Hindlimb muscle (tissue), 1 donor: Measurements from ENCODE around the gene NOX4. TPM values are rescaled to one million over a fixed set of nuclear protein-coding genes. Genes with fewer than 3 reads are reported as not detected.
A peak's percentile ranks its signal among the peaks of the same experiment; 100 is the strongest.
"Not testable (repeated sequence)": the region's sequence is repeated elsewhere in the genome, so short reads cannot be mapped to it uniquely, and the experiment has no call there.

ENCODE experiments used
- DNase-seq: peaks from one replicate; pipeline ENCODE4 v3.0.0-alpha.2; 2013
- polyA plus RNA-seq: library from polyadenylated mRNA; unstranded; fragments of 120-200 nt; gene quantifications from one replicate; pipeline ENCODE4 v1.2.1, GENCODE V29; 2013; ENCODE audit not compliant: insufficient read length

Gene NOX4
- polyA plus RNA-seq, 1 donor = 2.9 TPM

DNA sequence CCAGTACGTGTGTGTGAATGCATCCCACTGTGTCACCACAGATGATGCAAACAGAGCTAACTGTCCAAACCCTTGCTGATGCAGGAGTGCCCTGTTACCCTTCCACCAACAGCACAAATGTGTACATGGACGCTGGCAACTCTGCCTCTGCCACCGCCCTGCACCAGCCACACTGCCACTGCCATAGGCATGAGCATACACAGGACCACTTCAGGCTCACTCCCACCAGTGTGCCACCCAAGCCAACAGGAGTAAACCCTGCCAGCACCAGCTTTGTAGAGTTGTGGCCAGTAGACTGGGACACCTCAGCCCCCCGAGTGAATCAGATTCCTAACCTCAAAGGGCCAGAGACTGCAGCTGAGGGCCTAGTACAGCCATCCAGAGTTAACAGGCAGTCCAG, 34.0 kb downstream of the NOX4 start:
- DNase-seq = no peak

DNA sequence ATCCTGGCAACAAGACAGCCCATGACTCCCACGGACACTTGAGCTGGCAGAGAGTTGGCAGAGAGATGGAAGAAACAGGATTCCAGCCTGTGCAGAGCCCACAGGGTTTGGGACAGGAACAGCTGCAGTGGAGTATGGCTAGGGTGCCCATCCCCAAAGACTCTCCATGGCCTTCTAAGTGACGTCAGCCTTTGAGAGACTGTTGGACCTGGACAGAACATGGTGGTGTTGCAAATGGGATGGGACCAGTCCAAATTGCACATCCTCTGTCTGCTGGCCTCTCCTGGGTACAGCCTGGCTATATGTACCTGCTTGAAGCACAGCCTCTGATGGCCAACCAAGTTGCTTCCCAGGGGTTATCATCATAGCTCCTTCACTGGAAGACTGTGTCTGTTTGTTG, 34.5 kb downstream of the NOX4 start:
- no peak for DNase-seq

GRCh38 chr11:89452780-89453179, 38.4 kb downstream of the NOX4 start:
- DNase-seq = no peak

DNA sequence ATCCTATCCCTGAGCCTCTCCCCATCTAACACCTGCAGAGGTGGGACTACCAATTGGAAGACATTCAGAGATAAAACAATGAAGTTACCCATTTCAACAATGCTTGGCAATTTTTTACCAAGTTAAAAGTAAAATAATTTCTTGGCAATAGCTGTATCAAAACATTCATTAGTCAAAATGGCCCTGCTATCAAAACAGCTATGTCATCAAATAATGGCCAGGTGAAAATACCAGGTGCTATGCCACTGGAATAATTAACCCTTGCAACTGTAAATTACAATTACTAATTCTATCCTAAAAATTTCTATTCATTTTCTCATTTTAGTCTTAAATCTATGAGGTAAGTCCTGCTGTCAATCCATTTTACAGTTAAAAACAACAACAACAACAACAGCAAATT, 43.3 kb downstream of the NOX4 start:
- no peak for DNase-seq

- DNase-seq = no peak
Observed at GRCh38 chr11:89443361-89444322, 47.5 kb downstream of the NOX4 start.

- no peak for DNase-seq
Observed at GRCh38 chr11:89442801-89443200, 48.4 kb downstream of the NOX4 start.

DNA sequence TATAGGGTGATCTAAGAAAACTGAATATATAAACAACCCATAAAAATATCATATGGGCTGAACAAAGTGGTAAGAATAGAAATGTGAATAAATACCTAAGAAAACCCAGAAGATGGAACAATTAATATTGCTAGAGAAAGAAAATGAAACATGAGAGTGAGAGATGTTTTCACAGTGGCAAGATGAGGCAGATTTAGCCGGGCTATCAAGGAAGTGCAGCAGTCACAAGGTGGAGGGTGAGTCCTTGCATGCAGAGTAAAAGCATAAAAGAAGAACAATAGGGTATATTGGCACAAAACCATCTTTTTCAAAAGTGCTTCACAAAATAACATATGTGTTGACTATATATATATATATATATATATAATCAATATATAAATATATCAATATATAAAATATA, 49.6 kb downstream of the NOX4 start:
- no peak for DNase-seq

GRCh38 chr11:89437317-89437716, 53.9 kb downstream of the NOX4 start:
- no peak for DNase-seq

DNA sequence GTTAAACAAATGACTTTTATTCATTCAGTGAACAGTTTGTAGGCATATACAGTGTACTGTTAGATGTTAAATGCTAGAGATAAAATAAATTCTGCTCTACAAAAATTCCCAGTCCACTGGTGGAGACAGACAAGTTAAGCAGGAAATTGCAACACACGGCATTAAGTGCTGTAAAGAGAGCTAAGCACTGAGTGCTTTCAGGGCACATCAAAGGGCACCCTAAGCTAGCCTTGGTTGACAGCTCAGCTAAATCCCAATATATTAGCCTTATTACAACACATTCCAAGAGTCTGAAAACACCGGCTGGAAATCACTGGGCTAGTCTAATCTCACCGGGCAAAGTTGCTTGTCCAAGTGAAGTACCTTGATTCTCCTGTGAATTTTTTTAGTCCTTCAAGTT, 55.1 kb downstream of the NOX4 start:
- no peak for DNase-seq

DNA sequence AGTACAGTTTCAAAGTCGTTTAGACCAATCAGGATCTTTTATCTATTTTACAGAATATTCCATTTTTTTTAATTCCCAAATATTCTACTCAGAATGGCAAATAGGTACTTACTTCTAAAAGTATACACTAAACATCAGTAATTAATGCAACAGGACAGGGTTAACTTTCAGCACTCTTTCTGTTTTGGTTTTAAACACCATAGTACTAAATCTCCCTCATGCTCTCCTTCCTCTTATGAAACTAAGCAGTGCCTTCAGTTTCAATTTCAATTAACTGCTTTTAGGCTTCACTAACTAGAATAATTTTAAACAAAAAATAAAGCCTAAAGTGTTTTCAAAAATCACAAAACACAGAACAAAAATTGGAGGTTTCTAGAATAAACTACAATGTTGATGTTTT, 57.9 kb downstream of the NOX4 start:
- no peak for DNase-seq

GRCh38 chr11:89432182-89432581, 59.0 kb downstream of the NOX4 start:
- DNase-seq = not testable (repeated sequence)

GRCh38 chr11:89426501-89426900, 64.7 kb downstream of the NOX4 start:
- not testable (repeated sequence) for DNase-seq

DNA sequence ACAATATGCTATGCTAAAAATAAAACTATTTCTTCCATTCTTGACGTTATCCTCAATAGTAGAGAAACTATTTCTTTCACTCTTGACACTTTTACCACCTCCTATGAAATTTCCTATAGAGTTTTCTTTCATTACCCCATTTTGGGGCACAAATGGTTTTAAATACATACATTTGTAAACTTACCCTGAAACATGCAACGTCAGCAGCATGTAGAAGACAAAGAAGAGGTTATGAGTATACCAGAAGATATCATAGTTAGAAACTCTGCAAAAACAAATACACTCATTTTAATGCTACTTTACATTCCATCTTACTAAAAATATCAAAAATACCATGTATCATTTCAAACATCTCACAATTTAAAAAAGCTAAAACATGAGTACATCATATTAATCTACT, 69.5 kb downstream of the NOX4 start:
- no peak for DNase-seq

DNA sequence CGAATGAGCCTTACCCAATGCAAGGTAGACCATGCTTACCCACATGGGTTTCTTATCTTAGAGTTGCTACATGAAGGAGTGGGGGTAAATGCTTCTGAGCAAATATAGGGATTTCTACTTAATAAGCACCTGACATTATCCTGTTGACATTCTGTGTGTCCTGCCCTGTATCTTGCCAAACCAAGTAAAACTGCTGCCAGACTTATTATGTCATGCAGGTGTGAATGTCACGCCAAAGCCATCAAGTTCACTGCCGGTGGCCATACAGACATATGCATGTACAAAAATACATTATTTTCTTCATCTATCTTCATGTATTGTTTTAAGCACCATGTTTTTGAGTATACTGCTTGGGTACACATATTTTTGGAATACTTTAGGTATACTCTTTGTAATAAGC, 70.2 kb downstream of the NOX4 start:
- DNase-seq = no peak

- DNase-seq = no peak
Observed at GRCh38 chr11:89416961-89417360, 74.2 kb downstream of the NOX4 start.

GRCh38 chr11:89411112-89411511, 80.1 kb downstream of the NOX4 start:
- not testable (repeated sequence) for DNase-seq

DNA sequence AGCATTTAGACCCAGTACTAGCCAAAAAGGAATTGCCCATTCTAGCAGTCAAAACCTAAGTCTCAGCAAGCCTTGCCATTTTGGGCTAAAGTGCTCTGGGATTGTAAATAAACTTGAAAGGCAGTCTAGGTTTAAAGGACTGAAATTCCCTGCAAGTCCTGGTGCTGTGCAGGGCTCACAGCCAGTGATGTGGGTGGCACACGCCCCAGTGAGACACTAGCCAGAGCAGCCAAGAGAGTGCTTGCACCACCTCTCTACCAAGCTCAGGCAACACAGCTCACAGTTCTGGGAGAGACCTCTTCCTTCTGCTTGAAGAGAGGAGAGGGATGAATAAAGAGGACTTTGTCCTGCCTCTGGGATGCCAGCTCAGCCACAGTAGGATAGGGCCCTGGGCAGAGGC, 80.5 kb downstream of the NOX4 start:
- DNase-seq = not testable (repeated sequence)

DNA sequence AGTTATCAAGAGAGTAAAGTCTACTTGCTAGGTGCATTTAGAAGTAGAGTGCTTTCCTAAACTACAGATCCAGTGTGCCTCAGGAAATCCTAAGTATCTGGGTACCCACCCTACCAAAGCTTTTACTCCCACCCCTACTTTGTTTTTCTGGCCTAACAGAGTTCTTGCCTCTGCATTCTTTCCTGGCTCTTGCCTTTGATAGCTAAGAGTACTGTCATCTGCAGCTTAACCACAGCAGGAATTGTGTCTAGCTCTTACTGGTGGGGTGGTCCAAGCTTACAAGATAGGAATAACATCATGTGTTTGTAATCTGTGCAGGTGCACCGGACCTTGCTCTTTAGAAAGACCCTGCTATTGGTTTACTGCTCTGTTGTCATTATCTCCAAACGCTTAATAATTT, 82.7 kb downstream of the NOX4 start:
- not testable (repeated sequence) for DNase-seq

- no peak for DNase-seq
Observed at GRCh38 chr11:89405629-89406028, 85.5 kb downstream of the NOX4 start.

DNA sequence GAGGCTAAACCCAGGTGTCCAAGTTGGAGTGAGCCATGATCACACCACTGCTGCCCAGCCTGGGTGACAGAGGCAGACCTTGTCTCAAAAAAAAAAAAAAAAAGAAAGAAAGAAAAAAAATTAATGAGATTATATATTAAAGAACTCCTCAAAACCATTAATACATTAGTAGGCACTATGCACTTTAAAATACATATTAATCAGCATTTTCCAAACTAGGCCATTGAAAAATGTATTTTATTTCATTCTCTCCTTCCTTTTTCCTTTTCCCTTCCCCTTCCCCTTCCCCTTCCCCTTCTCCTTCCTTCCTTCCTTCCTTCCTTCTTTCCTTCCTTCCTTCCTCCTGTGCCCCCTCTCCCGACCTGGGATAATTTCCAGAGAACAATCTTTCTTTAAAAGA, 99.5 kb downstream of the NOX4 start:
- not testable (repeated sequence) for DNase-seq

DNA sequence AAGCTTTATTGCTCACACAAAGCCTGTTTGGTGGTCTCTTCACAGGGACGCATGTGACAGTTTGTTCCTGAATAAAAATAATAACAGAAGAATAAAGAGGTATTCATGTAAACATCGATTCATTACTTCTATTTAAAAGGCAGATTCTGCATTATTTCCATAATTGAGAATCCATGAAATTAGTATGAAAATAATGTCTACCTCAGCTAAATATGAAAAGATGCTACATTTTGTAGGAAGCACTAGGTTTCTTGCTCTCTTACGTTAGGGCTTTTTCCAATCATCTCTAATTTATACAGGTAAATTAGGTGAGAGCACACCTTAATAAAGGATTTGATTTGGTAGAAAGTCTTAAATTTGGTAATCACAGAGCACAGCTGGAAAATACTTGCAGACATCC, 103.7 kb downstream of the NOX4 start:
- not testable (repeated sequence) for DNase-seq

- not testable (repeated sequence) for DNase-seq
Observed at GRCh38 chr11:89382986-89383385, 108.2 kb downstream of the NOX4 start.

DNA sequence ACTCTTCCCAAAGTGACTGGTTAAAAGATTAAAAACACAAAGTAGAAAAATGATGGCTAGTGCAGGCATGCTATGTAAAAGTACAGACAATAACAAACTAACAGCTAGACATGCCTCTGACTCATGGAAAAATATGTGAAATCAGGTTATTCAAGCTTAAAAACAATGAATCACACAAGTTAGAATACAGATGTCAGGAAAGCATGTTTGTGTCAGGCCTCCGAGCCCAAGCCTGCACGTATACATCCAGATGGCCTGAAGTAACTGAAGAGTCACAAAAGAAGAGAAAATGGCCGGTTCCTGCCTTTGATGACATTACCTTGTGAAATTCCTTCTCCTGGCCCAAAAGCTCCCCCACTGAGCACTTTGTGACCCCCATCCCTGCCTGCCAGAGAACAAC, 110.1 kb downstream of the NOX4 start:
- peak; percentile 42 for DNase-seq

GRCh38 chr11:89379976-89380771, 111.0 kb downstream of the NOX4 start:
- not testable (repeated sequence) for DNase-seq
